Uterus (tissue), 2 donors: ENCODE results near the gene SPINT1.

Source experiments
- POLR2A ChIP-seq, 2 donors: fragments of 450-650 bp; IDR thresholded peaks; one replicate each; pipeline ENCODE4 v1.6.1; 2016; ENCODE audit warnings: antibody characterized with exemption in 2 of 2, mild to moderate bottlenecking in 1 of 2, moderate library complexity in 1 of 2
- TF ChIP-seq, protein P1 (sequence below), 4 experiments: fragments of 200-600 bp in 2 of 4; fragments of 450-650 bp in 2 of 4; sonication (generic) in 2 of 4; IDR thresholded peaks; one replicate each; pipeline ENCODE4 v1.5.1; 2016 to 2019; ENCODE audit warnings: antibody characterized with exemption in 4 of 4, mild to moderate bottlenecking in 2 of 4, moderate library complexity in 1 of 4

DNA sequence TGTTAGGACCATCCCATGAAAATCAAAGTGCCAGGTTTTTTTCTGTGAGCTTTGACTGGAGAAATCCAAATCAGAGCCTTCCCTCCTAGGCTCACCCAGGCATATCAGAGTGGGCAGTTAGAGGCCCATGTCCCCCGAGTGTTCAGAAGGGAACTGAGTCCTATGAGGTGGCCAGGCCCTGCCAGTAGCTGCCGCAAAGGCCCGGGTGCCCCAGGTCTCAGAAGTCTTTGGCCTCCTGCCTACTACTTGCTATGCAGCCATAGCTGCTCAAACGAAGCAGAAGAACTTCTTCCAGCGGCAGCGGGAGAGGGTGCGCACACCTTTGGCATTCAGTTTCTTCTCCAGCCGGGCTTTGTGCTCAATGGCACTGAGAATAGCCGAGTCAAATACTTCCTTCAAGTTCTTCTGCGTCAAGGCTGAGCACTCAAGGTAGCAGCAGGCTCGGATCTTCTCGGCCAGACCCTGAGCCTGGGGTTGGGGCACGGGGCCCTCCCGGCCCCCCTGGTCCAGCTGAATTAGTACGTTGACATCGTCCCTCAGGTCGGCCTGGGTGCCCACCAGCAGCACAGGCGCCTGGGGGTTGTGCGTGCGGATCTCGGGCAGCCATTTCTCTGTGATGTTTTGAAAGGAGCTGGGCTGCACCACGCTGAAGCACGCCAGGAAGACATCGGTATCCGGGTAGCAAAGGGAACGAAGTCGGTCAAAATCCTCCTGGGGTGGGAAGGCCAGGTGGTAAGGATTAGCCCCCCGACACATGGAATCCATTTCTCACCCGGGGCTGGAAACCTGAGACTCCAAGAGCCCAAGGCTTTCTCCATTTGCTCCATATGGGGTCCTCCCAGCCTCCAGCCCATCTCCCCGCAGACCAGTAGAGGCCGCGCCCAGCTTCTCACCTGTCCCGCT lies 29.2 kb downstream of the SPINT1 start:
- no peak for TF ChIP-seq POLR2A (IDR thresholded peaks at IDR 0.05)
- TF ChIP-seq, protein P1, sequence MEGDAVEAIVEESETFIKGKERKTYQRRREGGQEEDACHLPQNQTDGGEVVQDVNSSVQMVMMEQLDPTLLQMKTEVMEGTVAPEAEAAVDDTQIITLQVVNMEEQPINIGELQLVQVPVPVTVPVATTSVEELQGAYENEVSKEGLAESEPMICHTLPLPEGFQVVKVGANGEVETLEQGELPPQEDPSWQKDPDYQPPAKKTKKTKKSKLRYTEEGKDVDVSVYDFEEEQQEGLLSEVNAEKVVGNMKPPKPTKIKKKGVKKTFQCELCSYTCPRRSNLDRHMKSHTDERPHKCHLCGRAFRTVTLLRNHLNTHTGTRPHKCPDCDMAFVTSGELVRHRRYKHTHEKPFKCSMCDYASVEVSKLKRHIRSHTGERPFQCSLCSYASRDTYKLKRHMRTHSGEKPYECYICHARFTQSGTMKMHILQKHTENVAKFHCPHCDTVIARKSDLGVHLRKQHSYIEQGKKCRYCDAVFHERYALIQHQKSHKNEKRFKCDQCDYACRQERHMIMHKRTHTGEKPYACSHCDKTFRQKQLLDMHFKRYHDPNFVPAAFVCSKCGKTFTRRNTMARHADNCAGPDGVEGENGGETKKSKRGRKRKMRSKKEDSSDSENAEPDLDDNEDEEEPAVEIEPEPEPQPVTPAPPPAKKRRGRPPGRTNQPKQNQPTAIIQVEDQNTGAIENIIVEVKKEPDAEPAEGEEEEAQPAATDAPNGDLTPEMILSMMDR (IDR thresholded peaks at IDR 0.05): no peak
